ENCODE results near the gene ATP2B2. TPM values are rescaled to one million over a fixed set of nuclear protein-coding genes. Genes with fewer than 3 reads are reported as not detected.

ATP2B2 gene
- total and polyA plus RNA-seq, 2 of the 8 experiments (the other 6 are each of a cell fraction or from before 2014, with no cell fraction given), result 0.14 to 1.2 TPM

GRCh38 chr3:10509325-10509724, 3.9 kb upstream of the ATP2B2 start:
- Histone ChIP-seq H3K23ac (ENCODE audit: insufficient read length) (no peak overlapping the region), H3K9me3 (ENCODE audit: insufficient read depth in 2 of 2, low read depth in 1 of 2, low read length in 1 of 2) (no peaks in the 10 kb centered on the region), H3K27ac (ENCODE audit: low read depth, low read length) (no peak overlapping the region), H2BK120ac (replicated peaks; ENCODE audit: low read depth, low read length) (no peak overlapping the region), H3K79me2 (ENCODE audit: control insufficient read depth in 1 of 2, insufficient read depth in 2 of 2, low read length in 2 of 2) (no peaks in the 10 kb centered on the region), H3K79me1 (ENCODE audit: low read depth, low read length) (no peaks in the 10 kb centered on the region), H3K4me2 (ENCODE audit: insufficient read depth in 1 of 2, low read depth in 2 of 2, low read length in 2 of 2) (no peak overlapping the region), H3K18ac (ENCODE audit: extremely low read depth, low read length) (no peak overlapping the region), H4K91ac (replicated peaks; ENCODE audit: insufficient read length, low read length) (no peak overlapping the region), H3K36me3 (ENCODE audit: control insufficient read depth in 2 of 4, insufficient read depth in 4 of 4, low read length in 3 of 4) (no peaks in the 10 kb centered on the region), H3K4ac (replicated peaks; ENCODE audit: insufficient read length, low read depth, low read length) (no peak overlapping the region), H3K56ac (replicated peaks; ENCODE audit: insufficient read length, low read depth, low read length) (no peak overlapping the region), H2BK12ac (ENCODE audit: low read depth, low read length) (no peak overlapping the region), H3K4me1 (replicated peaks in 1 of 4; ENCODE audit: control insufficient read depth in 3 of 4, insufficient read depth in 4 of 4, low read length in 3 of 4) (peaks cover 4 to 9% (median 5%) of the 10 kb centered on the region in 4 experiments), H3K23me2 (ENCODE audit: low read depth, low read length) (peaks cover 5% of the 10 kb centered on the region; the same call in 1 of the 2 replicates), H3K27me3 (replicated peaks in 1 of 4; ENCODE audit: control insufficient read depth in 3 of 4, extremely low read depth in 1 of 4, insufficient read depth in 3 of 4, low read length in 3 of 4) (peaks cover 0 to 10% (median 7%) of the 10 kb centered on the region in 4 experiments; a peak in 5 of 7 replicates), H2BK20ac (ENCODE audit: low read length) (no peak overlapping the region), H2BK5ac (ENCODE audit: low read depth, low read length) (no peak overlapping the region), H4K5ac (ENCODE audit: insufficient read length, low read depth, low read length) (no peak overlapping the region), H4K8ac (ENCODE audit: extremely low read depth, insufficient read depth, low read length) (no peak overlapping the region), H3K4me3 (ENCODE audit: extremely low read depth in 1 of 4, insufficient read depth in 2 of 4, low read depth in 3 of 4, low read length in 4 of 4) (no peak overlapping the region), H3K9ac (replicated peaks in 1 of 4; ENCODE audit: extremely low read depth in 1 of 4, low read depth in 3 of 4, low read length in 3 of 4) (no peak overlapping the region), H3K14ac (ENCODE audit: insufficient read length) (no peak overlapping the region), H2BK15ac (ENCODE audit: low read length) (no peak overlapping the region), H2AFZ (ENCODE audit: low read length) (no peak overlapping the region), H4K20me1 (replicated peaks in 1 of 2; ENCODE audit: control insufficient read depth in 1 of 2, insufficient read depth in 2 of 2, low read length in 2 of 2) (no peaks in the 10 kb centered on the region), H2AK5ac (ENCODE audit: low read depth, low read length) (no peak overlapping the region)
- DNase-seq (ENCODE audit: low read depth in 1 of 2, low spot score in 2 of 2) (no peak), FAIRE-seq (no peak)
- CTCF ChIA-PET (ENCODE audit: partially characterized antibody), result interaction anchor here (1.4 kb wide), 1 partner anchor 230 kb away, joined by 6 read pairs; no protein-coding TSS in a partner anchor
- whole genome bisulfite sequencing, 2 experiments (ENCODE audit: extremely low coverage in 1 of 2, insufficient coverage in 1 of 2, insufficient read length in 1 of 2, insufficient replicate concordance in 2 of 2, low coverage in 1 of 2, low lambda C conversion rate in 2 of 2, missing lambda C conversion rate in 1 of 2), result 83% methylated on average over 7 of the region's 7 CpGs; no CpG with 5 or more reads in 1 of the 2 experiments
- POLR2A ChIA-PET (ENCODE audit: partially characterized antibody), result no interaction called here
- TF ChIP-seq POLR2A (IDR thresholded peaks at IDR 0.05; ENCODE audit: control extremely low read depth in 1 of 2, low read depth in 2 of 2, low read length in 2 of 2), result no peak
- TF ChIP-seq NRF1 (IDR thresholded peaks at IDR 0.05; ENCODE audit: low read depth, low read length), result no peak
- TF ChIP-seq EZH2 (IDR thresholded peaks at IDR 0.05; ENCODE audit: low read depth, low read length, severe bottlenecking), result no peak
- no peak for TF ChIP-seq HDAC2 (IDR thresholded peaks at IDR 0.05; ENCODE audit: borderline replicate concordance in 1 of 2, low read depth in 2 of 2, low read length in 2 of 2)
- TF ChIP-seq BRCA1 (IDR thresholded peaks at IDR 0.05; ENCODE audit: low read depth, low read length), result no peak
- TF ChIP-seq JUN (IDR thresholded peaks at IDR 0.05; ENCODE audit: low read depth, low read length), result no peak
- no peak for TF ChIP-seq CBX5 (IDR thresholded peaks at IDR 0.05; ENCODE audit: low read depth, low read length)
- TF ChIP-seq EGR1 (IDR thresholded peaks at IDR 0.05; ENCODE audit: borderline replicate concordance, low read depth, low read length), result no peak
- no peak for TF ChIP-seq FOSL1 (IDR thresholded peaks at IDR 0.05; ENCODE audit: insufficient read depth, low read depth, low read length)
- no peak for TF ChIP-seq SP4 (IDR thresholded peaks at IDR 0.05; ENCODE audit: low read length)
- TF ChIP-seq TAF7 (optimal IDR thresholded peaks at IDR 0.05; ENCODE audit: borderline replicate concordance, low read depth, low read length), result no peak
- no peak for TF ChIP-seq SIX5 (IDR thresholded peaks at IDR 0.05; ENCODE audit: low read depth, low read length)
- TF ChIP-seq ZNF274 (IDR thresholded peaks at IDR 0.05; ENCODE audit: borderline replicate concordance, extremely low read depth, low read length), result no peak
- TF ChIP-seq RXRA (IDR thresholded peaks at IDR 0.05; ENCODE audit: insufficient read depth, low read depth, low read length), result no peak
- TF ChIP-seq PHF8 (conservative IDR thresholded peaks at IDR 0.05; ENCODE audit: low read depth, low read length), result no peak
- TF ChIP-seq JUND (IDR thresholded peaks at IDR 0.05; ENCODE audit: low read length), result no peak

Measured in H1 (cell line).